Activated T-helper 1 cell treated with anti-CD3 and anti-CD28 coated beads, Interleukin-2, amount 50 U/mL, for 16 hours (primary cell): ENCODE results near the gene ZFYVE28.
A peak's percentile ranks its signal among the peaks of the same experiment; 100 is the strongest.
"Not testable (repeated sequence)": the region's sequence is repeated elsewhere in the genome, so short reads cannot be mapped to it uniquely, and the experiment has no call there.

Experiments
- DNase-seq, 2 donors: peaks; one replicate each; pipeline ENCODE4 v3.0.0-alpha.2; 2020; ENCODE audit warnings: low read depth in 1 of 2, low spot score in 1 of 2

ZFYVE28 gene

DNA sequence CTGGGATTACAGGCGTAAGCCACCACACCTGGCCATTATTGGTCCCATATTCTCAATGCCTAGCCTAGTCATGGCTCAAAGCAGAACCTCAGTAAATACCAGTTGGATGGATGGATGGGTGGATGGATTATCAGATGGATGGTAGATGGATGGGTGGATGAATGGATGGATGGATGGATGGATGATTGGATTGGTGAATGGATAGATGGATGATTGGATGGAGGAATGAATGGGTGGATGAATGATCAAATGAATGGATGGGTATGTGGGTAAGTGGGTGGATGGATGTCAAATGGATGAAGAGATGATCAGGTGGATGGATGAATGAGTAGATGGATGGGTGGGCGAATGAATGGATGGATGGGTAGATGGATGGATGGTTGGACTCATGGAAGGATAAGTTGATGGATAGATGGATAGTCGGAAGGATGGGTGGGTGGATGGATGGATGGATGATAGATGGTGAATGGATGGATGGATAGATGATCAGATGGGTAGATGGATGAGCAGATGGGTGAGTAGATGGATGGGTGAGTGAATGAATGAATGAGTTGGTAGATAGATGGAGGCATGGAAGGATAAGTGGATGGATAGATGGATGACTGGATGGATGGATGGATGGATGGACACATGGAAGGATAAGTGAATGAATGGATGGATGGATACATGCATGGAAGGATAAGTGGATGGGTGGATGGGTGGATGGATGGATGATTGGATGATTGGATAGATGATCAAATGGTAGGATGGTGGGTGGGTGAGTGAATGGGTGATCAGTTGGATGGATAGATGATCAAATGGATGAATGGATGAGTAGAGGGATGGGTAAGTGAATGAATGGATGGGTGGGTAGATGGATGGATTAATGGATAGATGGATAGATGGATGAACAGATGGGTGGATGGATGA is 28.5 kb upstream of the ZFYVE28 start:
- DNase-seq: no peak

DNA sequence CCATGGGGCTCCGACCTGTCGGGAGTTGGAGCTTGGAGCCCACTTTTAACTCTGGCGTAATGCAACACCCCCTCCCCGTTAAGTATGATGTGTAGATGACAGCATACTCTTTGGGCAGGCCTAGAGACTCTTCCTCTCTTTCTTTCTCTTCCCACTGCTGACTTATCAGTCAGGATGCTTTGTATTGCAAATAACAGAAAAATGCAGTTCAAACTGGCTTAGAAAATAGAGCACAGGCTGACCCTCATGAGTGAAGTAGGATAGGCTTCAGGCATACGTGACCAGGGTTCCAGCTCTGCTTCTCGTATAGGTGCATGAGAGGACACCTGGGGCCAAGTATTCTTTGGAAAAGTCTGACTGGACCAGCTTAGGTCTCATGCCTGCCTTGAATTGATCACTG is 27.1 kb upstream of the ZFYVE28 start:
- no peak for DNase-seq

DNA sequence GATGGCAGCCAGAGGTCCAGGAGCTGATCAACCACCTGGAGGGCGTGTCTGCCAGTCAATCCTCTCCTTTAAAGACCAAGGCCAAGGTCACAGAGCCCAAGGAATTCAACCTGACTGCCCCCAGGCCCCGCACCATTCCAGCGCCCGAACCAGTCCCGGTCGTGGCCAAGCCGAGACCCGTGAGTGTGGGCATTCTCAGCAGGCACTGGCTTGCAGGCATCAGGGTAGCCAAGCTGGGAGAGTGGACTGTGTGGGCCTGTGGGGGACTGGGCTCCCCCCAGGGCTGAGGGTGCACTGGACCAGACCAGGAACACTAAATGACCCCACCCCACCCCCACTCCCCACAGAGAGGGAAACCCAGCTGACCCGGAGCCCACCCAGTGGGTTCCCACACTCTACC is 26.7 kb upstream of the ZFYVE28 start:
- DNase-seq: no peak

DNA sequence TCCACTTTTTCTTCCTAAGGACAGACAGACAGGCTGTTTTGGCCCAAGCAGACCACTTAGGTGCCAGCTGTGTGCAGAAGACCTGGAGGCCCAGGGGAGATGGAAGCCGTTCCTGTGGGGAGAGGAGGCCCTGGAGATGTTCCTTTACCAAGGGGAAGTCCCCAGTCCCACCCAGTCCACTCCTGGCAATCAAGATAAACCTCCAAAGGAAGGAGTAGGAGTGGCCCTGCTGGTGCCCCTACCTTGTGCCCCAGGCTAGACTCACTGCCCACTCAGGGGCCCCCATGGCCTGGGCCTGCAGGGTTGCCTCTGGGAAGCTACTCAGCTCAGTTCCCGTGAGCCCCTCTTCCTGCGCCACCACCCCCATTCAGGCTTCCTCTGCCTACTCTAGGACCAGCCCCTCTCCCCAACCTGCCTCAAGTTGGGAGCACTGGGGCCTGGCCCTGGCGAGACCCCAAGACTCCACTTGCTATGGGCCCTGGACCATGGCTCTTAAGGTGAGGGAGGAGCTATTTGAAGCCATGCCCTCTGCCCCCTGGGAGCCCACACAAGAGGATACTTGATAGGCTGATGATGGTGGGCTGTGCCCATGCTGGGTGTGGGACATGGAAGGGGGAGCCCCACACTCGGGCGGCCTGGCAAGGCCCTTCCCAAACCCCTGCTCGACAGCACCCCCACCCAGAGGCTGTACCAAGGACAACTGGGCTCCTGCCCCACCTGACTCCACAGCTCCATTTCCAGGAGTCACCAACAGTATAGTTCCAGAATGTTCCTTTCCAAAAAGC is 25.7 kb upstream of the ZFYVE28 start:
- no peak for DNase-seq

DNA sequence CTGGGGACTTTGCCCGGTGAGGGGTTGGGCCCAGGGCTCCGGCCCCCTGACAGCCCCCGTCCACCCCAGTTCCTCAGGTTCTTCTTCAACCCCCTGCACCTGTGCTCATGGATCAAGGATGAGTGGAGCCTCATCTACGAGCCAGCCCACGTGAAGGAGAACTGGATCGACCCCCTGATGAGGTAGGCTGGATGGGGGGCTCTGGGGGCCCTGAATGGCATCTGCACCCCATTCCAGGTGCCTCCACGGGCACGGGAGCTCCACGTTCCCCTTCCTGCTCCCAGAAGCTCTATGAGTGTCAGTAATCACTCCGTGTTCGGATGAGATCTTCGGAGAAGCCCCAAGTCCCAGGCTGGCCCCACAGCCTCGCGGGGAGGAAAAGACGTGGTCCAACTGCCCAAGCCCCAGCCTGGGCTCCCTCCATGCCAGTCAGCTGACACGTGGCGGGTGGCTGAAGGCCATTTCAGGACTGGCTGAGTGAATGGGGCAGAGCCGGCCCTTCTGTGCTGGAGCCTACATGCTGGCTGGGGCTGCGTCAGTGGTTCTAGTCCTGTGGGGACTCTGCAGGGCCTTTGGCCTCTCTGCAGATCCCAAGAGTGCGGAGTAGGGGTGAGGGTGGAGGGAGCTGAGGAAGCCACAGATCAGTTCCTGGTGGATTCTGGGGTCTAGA is 24.8 kb upstream of the ZFYVE28 start:
- no peak for DNase-seq

DNA sequence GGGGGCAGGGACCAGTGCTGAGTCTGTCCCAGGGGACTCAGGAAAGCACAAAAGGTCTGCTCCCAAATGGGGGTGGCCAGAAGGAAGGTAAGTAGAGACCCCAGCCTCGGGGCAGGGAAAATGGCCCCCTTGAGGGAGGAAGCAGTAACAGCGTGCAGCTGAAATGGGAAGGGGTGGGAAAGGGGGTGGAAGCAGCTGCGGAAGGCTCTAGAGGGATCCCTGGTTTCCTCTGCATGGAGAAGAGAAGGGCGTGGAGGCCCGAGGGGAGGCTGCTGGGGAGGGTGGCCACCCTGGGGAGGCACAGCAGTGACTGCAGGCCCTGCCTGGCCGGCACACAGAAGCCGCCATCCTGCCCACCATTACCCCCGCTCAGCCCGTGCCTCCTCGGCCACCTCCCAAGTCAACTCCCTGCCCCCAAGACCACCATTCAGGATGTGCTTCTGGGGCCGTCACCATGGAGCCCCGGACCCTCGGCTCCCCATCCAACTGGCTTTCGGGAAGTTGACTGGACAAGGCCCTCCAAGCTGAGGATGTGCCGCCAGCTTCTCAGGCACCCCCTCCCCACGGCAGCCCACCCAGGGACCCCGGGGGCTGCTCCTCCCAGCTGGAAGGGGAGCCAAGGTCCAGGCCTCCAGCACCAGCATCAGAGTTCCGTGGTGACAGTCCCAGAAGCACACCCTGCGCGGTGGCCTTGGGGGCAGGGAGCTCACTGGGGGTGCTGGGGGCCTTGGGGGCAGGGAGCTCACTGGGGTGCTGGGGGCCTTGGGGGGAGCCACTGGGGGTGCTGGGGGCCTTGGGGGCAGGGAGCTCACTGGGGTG is 23.9 kb upstream of the ZFYVE28 start:
- no peak for DNase-seq

DNA sequence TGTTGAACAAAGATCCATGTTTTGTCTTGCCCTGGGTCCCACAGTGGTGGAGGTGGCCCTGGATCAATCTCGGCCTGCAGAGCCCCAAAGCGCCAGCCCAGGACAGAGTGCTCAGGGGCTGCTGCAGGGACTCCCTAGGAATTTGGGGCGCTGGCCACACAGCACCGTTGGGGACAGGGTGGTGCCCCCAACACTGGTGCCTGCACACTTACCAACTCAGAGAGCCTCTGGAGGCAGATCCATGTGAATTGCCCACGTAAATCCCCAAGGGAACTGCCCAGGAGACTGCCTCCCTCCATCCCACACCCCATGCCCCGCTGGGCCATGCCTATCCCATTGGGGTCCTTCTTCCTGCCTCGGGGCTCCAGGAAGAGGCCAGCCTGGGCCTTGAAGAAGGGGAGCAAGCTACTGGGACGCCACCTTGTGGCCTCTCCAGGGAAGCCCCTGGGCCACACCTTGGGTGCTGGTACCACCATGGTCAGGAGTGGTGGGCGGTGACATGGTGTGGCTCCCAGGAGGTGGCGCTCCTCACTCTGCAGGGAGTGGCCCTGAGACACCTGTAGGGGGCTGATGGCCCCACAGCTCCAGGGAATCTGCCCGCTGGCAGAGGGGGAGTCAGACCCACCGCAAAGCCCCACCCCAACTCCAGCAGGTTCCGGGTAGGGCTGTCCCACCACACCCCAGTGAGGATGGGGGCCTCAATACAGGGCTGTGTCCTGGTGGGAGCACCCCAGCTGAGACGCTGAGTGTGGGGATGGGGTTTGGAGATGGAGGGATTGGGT is 23.1 kb upstream of the ZFYVE28 start:
- DNase-seq: peak; percentile 29 to 49

DNA sequence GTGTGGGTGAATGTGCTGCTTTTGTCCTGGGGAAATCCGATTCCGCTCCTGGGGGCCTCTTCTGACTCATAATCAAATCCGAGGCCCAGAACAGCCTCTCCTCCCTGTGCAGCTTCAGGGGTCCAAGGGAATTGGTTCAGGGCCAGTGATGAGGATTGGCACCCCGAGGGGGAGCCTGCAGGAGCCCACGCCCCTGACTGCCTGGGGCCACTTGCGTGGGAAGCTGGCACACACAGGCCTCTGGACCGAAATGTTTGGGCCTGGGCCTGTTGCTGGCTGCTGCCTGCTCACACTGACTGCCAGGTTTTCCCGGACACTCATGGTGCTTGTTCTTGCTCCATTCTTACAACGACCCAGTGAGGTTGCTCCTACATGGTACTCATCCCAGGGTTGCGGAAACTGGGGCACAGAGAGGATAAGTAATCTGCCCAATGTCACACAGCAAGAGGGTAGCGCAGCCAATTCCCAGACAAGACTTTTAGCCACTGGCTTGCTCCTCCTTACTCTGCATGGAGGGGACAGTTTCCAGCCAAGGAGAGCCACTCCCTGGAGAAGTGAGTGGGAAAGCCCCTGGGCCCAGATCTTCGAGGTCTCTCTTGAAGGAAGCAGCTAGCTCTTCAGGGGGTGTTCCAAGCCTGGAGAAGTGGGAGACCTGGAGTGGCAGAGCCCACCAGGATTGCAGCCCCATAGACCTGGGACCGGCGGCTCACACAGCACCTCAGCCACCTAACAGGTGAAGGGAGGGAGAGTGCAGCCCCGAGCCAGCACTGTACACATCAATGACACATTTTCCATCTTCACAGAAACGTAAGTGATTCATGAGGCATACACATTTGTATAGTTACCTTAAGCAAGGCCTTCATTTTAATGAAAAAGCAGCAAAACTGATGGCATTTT is 20.6 kb upstream of the ZFYVE28 start:
- no peak for DNase-seq

DNA sequence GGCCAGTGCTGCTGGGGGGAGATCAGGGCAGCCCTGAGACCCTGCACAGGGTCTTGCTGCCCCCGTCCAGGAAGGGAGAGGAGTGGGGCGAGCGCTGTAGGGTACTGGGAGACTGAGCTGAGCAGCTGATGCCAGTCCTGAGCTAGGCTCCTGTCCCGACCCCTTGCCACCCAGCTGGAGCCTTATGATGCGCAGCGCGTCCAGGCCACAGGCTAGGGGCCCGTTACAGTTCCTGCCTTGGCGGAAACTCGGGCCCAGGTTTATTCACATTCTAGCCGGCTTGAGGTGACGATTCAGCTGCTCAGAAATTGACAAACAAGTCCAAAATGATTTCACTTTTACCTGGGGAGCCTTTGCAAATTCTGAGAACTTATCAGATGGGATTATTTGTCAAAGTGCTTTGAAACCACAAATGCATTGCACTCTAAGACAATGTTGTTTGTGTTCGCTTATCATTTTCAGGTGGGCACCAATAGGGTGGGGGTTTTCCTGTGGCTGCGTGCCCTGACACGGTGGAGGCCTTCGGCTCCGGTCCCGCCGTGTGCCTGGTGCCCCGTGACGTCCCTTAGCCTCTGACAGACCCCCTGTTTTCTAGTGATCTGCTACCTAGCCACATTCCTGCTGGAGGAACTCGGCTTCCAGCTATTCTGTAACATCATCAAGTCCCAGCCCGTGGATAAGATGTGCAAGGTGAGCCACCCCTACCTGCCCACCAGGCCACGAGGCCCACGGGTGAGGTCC is 19.2 kb upstream of the ZFYVE28 start:
- DNase-seq: no peak

DNA sequence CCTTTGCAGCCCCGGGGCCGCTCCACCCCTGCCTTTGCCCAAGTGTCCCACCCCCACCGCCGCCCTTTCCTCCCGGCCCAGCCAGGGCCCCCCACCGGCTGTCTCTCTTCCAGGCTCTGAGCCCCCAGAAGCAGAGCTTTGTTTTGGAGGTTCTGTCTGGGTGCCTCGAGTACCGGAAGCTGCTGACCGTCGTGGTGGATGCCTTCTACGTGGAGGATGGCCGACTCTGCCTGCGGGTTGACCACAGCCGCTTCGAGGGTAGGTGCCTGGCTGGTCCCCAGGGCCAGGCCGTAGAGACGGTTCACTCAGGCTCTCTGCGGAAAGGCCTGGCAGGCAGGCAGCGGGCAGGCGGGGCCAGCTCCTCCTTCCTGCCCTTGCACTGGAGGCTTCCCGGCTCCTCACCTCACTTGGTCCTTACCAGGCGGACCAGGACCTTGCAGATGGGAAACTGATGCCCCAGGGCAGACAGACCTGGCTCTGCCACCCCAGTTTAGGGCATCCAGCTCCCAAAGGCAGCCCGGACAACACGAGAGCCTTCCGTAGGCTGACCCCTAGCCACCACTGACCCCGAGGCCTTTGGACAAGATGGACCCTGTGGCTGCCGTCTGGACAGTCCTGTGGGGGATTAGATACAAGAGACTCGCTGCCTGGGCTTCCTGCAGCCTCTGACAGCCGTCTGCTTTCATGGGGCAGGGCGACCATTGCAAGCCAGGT is 18.5 kb upstream of the ZFYVE28 start:
- no peak for DNase-seq

DNA sequence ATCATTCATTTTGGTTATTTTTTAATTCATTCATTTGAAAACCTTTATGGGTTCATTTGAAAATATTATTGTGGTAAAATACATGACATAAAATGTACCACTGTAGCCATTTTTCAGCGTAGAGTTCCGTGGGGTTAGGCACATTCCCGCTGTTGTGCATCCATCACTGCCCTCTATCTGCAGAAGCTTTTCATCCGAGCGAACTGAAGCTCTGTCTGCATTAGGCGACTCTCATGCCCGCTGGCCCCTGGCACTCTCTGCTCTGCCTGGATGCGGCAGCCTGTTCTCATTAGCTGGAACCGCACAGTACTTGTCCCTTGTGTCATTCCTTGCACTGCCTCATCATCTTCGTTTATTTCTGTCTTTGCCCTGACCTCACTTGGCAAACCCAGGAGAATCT is 17.9 kb upstream of the ZFYVE28 start:
- no peak for DNase-seq

DNA sequence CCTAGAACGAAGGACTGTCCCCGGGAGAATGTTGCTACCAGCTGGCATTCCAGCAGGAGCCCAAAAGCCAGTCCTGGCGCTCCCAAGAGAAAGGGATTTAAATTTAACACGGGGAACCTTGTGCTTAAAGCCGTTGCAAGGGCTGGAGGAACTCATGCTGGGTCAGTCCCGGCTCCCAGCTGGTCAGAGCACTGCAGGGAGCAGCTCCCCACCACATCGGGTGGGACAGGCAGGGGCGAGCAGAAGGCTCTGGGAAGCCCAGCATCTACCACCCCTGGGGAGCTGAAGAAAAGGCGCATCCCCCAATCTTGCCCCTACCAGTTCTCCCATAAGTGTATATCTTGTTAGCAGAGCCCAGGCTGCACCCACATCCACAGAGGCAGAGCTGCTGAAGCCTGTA is 16.0 kb upstream of the ZFYVE28 start:
- DNase-seq: no peak

DNA sequence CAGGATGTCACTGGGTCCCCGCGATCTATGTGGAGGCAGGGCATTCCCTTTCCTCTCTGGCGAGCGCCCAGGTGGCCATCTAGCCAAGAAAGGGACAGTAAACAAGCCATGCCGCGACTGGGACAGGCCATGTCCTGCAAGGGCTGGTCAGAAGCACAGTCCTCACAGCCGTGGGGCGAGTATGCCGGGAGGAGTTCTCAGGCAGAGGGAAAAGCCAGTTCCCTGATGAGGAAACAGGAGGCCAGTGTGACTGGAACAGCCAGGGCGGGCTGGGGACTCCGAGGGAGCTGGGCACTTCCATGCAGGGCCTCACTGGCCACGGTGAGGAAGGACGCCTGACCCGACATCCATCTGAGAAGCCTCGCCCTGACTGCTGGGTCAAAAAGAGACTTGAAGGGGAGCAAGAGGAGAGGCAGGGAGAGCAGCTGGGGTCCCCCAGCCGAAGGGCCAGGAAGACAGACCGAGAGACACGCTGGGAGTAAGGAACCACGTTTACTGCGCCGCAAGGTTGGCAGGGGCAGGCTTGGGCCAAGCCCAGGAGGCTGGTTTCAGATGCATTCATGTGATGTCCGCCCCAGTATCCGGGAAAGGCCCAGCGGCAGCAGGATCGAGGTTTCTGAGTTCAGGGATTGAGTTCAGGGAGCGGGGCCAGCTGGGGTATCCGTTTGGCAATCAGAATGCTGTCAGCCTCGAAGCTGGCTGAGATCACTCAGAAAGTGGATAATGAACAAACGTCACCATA is 15.3 kb upstream of the ZFYVE28 start:
- DNase-seq: no peak

DNA sequence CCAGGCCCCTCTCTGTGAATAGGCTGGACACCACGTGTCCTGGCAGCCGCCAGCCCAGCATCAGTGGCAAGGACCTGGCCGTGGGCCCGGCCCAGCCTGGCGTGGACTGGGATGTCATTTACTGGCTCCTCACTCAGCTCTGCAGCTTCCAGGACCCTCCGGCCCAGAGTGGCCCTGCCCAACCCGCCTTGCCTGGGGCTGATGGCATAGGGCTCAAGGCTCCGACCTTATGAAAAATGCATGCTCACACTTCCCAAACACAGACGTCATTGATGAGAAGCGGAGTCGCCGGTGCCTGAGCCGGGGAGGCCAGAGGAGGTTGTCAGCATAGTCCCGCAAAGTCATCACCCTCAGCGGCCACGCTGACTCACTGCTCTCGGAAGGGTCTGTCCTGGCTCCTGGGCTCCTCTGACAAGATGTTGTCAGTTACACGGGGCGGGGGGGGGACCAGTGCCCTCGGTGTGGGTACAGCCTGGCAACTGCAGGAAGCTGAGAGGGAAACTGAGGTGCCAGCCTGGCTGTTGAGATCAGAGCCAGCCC is 14.6 kb upstream of the ZFYVE28 start:
- no peak for DNase-seq

DNA sequence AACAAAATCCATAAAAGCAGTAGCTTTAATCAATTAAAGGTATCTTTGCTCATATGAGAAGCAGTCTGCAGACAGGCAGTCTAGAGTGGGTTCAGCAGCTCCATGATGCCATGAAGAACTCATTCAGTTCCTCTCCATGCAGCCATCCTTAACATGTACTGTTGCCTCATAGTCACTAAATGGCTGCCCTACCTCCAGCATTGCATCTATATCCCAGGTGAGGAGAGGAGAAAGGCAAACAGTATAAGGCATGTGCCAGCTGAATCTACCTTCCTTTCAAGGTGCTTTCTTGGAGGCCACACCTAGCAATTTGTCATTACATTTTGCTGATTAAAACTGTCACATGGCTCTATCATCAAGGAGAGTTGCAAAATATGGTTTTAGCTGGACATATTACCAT is 13.6 kb upstream of the ZFYVE28 start:
- no peak for DNase-seq

DNA sequence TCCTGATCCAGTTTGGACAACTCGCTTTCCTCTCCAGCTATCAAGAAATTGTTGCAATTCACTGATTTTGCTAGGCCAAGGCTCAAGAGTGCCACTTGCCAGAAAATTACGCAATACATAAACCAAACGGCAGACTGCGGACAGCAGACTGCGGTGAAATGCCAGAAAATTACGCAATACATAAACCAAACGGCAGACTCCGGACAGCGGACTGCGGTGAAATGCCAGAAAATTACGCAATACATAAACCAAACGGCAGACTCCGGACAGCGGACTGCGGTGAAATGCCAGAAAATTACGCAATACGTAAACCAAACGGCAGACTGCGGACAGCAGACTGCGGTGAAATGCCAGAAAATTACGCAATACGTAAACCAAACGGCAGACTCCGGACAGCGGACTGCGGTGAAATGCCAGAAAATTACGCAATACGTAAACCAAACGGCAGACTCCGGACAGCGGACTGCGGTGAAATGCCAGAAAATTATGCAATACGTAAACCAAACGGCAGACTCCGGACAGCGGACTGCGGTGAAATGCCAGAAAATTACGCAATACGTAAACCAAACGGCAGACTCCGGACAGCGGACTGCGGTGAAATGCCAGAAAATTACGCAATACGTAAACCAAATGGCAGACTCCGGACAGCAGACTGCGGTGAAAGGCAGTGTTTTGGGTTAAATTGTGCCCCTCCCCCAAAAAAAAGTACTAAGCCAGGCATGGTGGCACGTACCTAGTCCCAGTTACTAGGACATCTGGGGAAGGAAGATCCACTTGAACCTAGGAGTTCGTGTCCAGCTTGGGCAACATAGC is 11.7 kb upstream of the ZFYVE28 start:
- not testable (repeated sequence) for DNase-seq
